HepG2 (cell line): ENCODE results near the gene MEF2A. TPM values are rescaled to one million over a fixed set of nuclear protein-coding genes. Genes with fewer than 3 reads are reported as not detected.

Experiments used
- ATAC-seq: fragments of 200-7000 bp; cut with Tn5 transposase; 3 replicates; pipeline ENCODE4 v1.9.1; 2020; ENCODE audit warnings: mild to moderate bottlenecking, moderate library complexity
- BruUV-seq: library from RNA; stranded (reverse); fragments of 400-500 nt; replicated peaks from 2 replicates; lab custom pipeline; 2021; lab: Mats Ljungman, UMichigan
- CTCF ChIA-PET: fragments of 300-600 bp; formaldehyde crosslinking; extraction: SDS; loops from one replicate; lab custom pipeline; 2021; ENCODE audit warnings: low total read pairs, inconsistent platforms, low intra/inter-chr PET ratio; lab: Yijun Ruan, JAX
- POLR2A ChIA-PET: fragments of 350-600 bp; sonication (Branson Sonifier 250); formaldehyde crosslinking; loops from one replicate; lab custom pipeline; 2020; ENCODE audit warnings: antibody characterized with exemption, inconsistent platforms; lab: Yijun Ruan, JAX
- DNase-seq: peaks from one replicate; pipeline ENCODE4 v3.0.0-alpha.2; 2015; ENCODE audit warnings: low spot score
- FAIRE-seq: peaks from 3 replicates; lab custom pipeline; 2011; peaks lifted over from hg19 to GRCh38; lab: Jason Lieb, UNC
- H2AFZ ChIP-seq: one replicate; pipeline ENCODE4 v1.6.1; 2011; ENCODE audit warnings: low read length, inconsistent platforms
- H3K27ac ChIP-seq: fragments of 300-600 bp; 3 replicates; pipeline ENCODE4 v1.8.0; 2011; ENCODE audit warnings: mixed run types, mild to moderate bottlenecking, mixed read lengths, low read length, inconsistent platforms; ENCODE audit not compliant: insufficient read depth; ENCODE audit errors: extremely low read length
- H3K27me3 ChIP-seq, 2 experiments: fragments of 200-600 bp in 1 of 2; 2 replicates in 1 of 2; 3 replicates in 1 of 2; pipeline versions ENCODE4 v1.6.0 to v1.8.0; 2011; ENCODE audit warnings: low read length in 2 of 2, mild to moderate bottlenecking in 2 of 2, moderate library complexity in 2 of 2, inconsistent platforms in 1 of 2; ENCODE audit not compliant: insufficient read depth in 2 of 2, control insufficient read depth in 1 of 2
- H3K36me3 ChIP-seq, 2 experiments: fragments of 200-600 bp in 1 of 2; replicated peaks in 1 of 2; 2 replicates in 1 of 2; 3 replicates in 1 of 2; pipeline versions ENCODE4 v1.5.1 to v1.8.0; 2011; ENCODE audit warnings: low read length in 2 of 2, inconsistent platforms in 1 of 2; ENCODE audit not compliant: insufficient read depth in 2 of 2, control insufficient read depth in 1 of 2
- H3K4me1 ChIP-seq: 2 replicates; pipeline ENCODE4 v1.5.1; 2012; ENCODE audit warnings: low read length, inconsistent platforms; ENCODE audit not compliant: insufficient read depth
- H3K4me2 ChIP-seq: 2 replicates; pipeline ENCODE4 v1.6.0; 2011; ENCODE audit warnings: low read depth, low read length, inconsistent platforms
- H3K4me3 ChIP-seq, 3 experiments: fragments of 200-600 bp in 1 of 3; sonication (generic), shearing (Covaris generic) in 1 of 3; replicated peaks in 1 of 3; 2 replicates each; pipeline ENCODE4 v1.5.1; 2011 to 2016; ENCODE audit warnings: low read length in 3 of 3, inconsistent platforms in 2 of 3, low read depth in 2 of 3, mild to moderate bottlenecking in 2 of 3, control low read depth in 1 of 3, mixed read lengths in 1 of 3; ENCODE audit not compliant: insufficient read depth in 1 of 3
- H3K79me2 ChIP-seq: one replicate; pipeline ENCODE4 v1.6.1; 2011; ENCODE audit warnings: low read length, inconsistent platforms; ENCODE audit not compliant: insufficient read depth
- H3K9ac ChIP-seq: 2 replicates; pipeline ENCODE4 v1.6.0; 2011; ENCODE audit warnings: mild to moderate bottlenecking, low read depth, low read length, inconsistent platforms; ENCODE audit not compliant: insufficient read depth
- H3K9me3 ChIP-seq: 2 replicates; pipeline ENCODE4 v1.5.1; 2012; ENCODE audit warnings: mild to moderate bottlenecking, low read length
- H4K20me1 ChIP-seq: 2 replicates; pipeline ENCODE4 v1.6.0; 2011; ENCODE audit warnings: inconsistent platforms, mild to moderate bottlenecking, low read length, moderate library complexity; ENCODE audit not compliant: insufficient read depth
- HNF1A ChIP-seq, 2 experiments: sonication (generic) in 1 of 2; formaldehyde crosslinking in 1 of 2; IDR thresholded peaks; 2 replicates each; pipeline versions ENCODE4 v1.4.0 to v1.6.1; 2016 to 2020; ENCODE audit warnings: borderline replicate concordance in 1 of 2, low read depth in 1 of 2, mild to moderate bottlenecking in 1 of 2, missing genetic modification reagents in 1 of 2
- KLF15 ChIP-seq: sonication (generic); formaldehyde crosslinking; IDR thresholded peaks from 2 replicates; pipeline ENCODE4 v1.8.1; 2023; ENCODE audit warnings: borderline replicate concordance, mild to moderate bottlenecking, inconsistent platforms, missing genetic modification reagents, mixed read lengths
- SAP130 ChIP-seq: IDR thresholded peaks from 2 replicates; pipeline ENCODE4 v1.6.1; 2016; ENCODE audit warnings: low read depth
- SMARCE1 ChIP-seq: fragments of 450-650 bp; IDR thresholded peaks from 2 replicates; pipeline ENCODE4 v1.6.1; 2017; ENCODE audit warnings: borderline replicate concordance
- WGBS: methylation state at CpG from one replicate; pipeline ENCODE4 v1.1.6; 2017; ENCODE audit warnings: low lambda C conversion rate; 5-methylcytosine and 5-hydroxymethylcytosine counted together
- in situ Hi-C: cut with HindIII; loops from 2 replicates; pipeline ENCODE4 v1.10.0; 2017; ENCODE audit warnings: low pct_unique_long_range_greater_than_20kb; ENCODE audit not compliant: extremely low pct_ligation_motif_present
- intact Hi-C: fragments of 100-400 bp; cut with micrococcal nuclease; formaldehyde crosslinking; loops from one replicate; pipeline ENCODE4 v1.10.0; 2022; ENCODE audit not compliant: unreplicated experiment
- polyA plus RNA-seq, 8 experiments: library from polyadenylated mRNA; depleted of rRNA in 3 of 8; stranded (reverse) in 7 of 8; unstranded in 1 of 8; fragments of >200 nt; fragmentation: Illumina TruSeq in 4 of 8; extraction: Trizol in 4 of 8; gene quantifications; 2 replicates each; pipeline versions ENCODE4 v1.2.1 to v1.2.3, GENCODE V29; 2011 to 2016; ENCODE audit warnings: low read depth in 4 of 8, missing spikeins in 1 of 8, mixed read lengths in 1 of 8; ENCODE audit not compliant: insufficient read depth in 1 of 8
- total RNA-seq, 5 experiments: library from RNA; depleted of rRNA; stranded (reverse); fragments of >200 nt; fragmentation: Illumina TruSeq; extraction: Trizol; gene quantifications; 2 replicates each; pipeline ENCODE4 v1.2.3, GENCODE V29; 2016; ENCODE audit warnings: low read depth in 1 of 5

MEF2A gene
- total and polyA plus RNA-seq, 2 of the 13 experiments (the other 11 are each of a cell fraction or from before 2014, with no cell fraction given): 15.2 to 24.4 TPM

DNA sequence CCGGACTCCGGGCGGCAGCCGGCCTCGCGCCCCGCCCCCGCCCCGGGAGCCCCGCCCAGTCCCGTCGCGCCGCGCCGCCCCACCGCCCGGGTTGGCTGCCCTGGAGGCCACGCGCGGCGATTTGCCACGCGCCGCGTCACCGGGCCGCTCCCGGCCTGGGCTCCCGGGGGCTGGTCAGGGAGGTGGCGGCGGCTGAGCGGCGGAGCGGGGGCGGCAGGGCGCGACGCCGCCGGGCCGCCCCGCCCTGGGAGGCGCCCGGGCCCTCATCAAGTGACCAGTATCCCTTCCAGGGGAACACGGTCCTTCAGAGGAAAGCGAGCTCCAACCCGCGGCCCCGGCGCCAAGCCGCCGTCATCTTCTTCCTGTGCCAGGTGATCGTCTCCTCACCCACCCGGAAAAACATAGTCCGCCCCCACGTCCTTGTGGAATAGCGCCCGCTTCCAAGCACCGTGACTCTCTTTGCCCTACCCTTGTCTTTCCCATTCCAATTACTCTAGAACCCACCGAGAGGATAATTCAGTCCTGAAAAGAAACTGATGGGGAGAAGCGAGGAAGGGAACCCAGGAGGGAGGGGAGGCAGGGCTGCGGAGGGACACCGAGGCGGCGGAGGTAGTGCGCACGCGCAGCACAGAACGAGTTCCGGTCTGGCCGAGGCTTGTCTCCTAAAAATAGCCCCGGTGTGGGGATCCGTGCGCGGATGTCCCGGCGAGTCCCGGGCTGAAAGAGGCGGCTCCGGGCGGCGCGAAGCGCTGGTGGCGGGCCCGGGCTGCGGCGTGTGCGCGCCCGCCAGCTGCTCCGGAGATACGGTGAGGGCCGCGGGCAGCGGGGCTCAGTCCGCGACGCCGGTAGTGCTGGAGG, at the start of gene MEF2A (continued):
- no peak for TF ChIP-seq SMARCE1
- no peak for TF ChIP-seq HNF1A (IDR thresholded peaks at IDR 0.05; ENCODE audit: low read depth)
- no peak; the same call in 1 of the 2 replicates for TF ChIP-seq HNF1A (CRISPR knock-in tag; IDR thresholded peaks at IDR 0.05; ENCODE audit: borderline replicate concordance)
- TF ChIP-seq KLF15 (CRISPR knock-in tag): no peak

DNA sequence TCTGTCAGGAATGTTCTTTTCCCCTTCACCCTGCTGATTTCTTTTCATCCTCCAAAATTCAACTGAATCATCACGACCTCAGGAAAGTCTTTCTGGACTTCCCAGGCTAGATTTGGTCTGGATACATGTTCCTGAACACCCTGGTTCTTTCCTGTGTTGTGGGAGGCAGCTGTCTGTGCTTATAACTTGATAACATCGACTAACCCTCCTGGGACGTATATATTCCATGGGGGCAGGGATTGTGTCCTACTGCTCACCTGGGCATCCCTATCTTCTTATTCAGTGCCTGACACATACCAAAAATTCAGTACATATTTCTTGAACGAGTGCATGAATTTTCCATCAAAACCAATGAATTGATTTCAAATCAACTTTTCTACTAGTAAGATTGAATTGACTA, 47.6 kb upstream of the MEF2A start:
- POLR2A ChIA-PET: no interaction called here
- H3K4me2 ChIP-seq: no peak overlapping the region
- H3K9ac ChIP-seq: no peak overlapping the region
- BruUV-seq: no TSS peak
- H4K20me1 ChIP-seq: no peaks in the 10 kb centered on the region
- CTCF ChIA-PET: no interaction called here
- no peak for TF ChIP-seq SAP130 (CRISPR knock-in tag)
- no peak overlapping the region for H3K27ac ChIP-seq
- H3K79me2 ChIP-seq: no peaks in the 10 kb centered on the region
- H2AFZ ChIP-seq: no peak overlapping the region
- no peaks in the 10 kb centered on the region for H3K9me3 ChIP-seq
- DNase-seq (no peak), ATAC-seq (no peak), FAIRE-seq (no peak)
- H3K27me3 ChIP-seq: no peaks in the 10 kb centered on the region; a peak in 1 of 5 replicates
- intact Hi-C loops: no loop called here
- H3K4me1 ChIP-seq: no peaks in the 10 kb centered on the region
- 15% methylated on average over 4 of the region's 4 CpGs for WGBS
- in situ Hi-C loops: no loop called here
- no peaks in the 10 kb centered on the region for H3K36me3 ChIP-seq
- H3K4me3 ChIP-seq: no peak overlapping the region
